ENCODE measurements around the gene ZMYND12.
"Not testable (repeated sequence)": the region's sequence is repeated elsewhere in the genome, so short reads cannot be mapped to it uniquely, and the experiment has no call there.

Gene ZMYND12

GRCh38 chr1:42456010-42456753 is at the start of gene ZMYND12, which contains the start of gene PPCS:
ZMYND12 (minus strand) TSS chr1:42456022; CDS start chr1:42455997, 25 bp downstream.
PPCS (plus strand) TSS chr1:42456543; CDS start chr1:42456566, 23 bp downstream.
- DNase-seq = peak; percentile 91

GRCh38 chr1:42504535-42505128 is 48.8 kb upstream of the ZMYND12 start:
- no peak for DNase-seq

GRCh38 chr1:42502031-42502430 is 46.2 kb upstream of the ZMYND12 start:
- not testable (repeated sequence) for DNase-seq

GRCh38 chr1:42490237-42490636 is 34.4 kb upstream of the ZMYND12 start:
- DNase-seq = no peak

GRCh38 chr1:42484382-42484781 is 28.6 kb upstream of the ZMYND12 start:
- DNase-seq = no peak

GRCh38 chr1:42482635-42483153 is 26.9 kb upstream of the ZMYND12 start:
- no peak for DNase-seq

GRCh38 chr1:42480921-42481320 is 25.1 kb upstream of the ZMYND12 start:
- no peak for DNase-seq

- no peak for DNase-seq
Observed at GRCh38 chr1:42479621-42480020, 23.8 kb upstream of the ZMYND12 start.

GRCh38 chr1:42477775-42478174 is 22.0 kb upstream of the ZMYND12 start:
- DNase-seq = no peak

GRCh38 chr1:42477354-42477753 is 21.5 kb upstream of the ZMYND12 start:
- not testable (repeated sequence) for DNase-seq

GRCh38 chr1:42476605-42477004 is 20.8 kb upstream of the ZMYND12 start:
- no peak for DNase-seq

- DNase-seq = peak; percentile 5
Observed at GRCh38 chr1:42469727-42470126, 13.9 kb upstream of the ZMYND12 start.

GRCh38 chr1:42466030-42466429 is 10.2 kb upstream of the ZMYND12 start:
- DNase-seq = no peak

- DNase-seq = no peak
Observed at GRCh38 chr1:42463921-42464320, 8.1 kb upstream of the ZMYND12 start.

GRCh38 chr1:42462828-42463763 is 7.3 kb upstream of the ZMYND12 start, which contains the start of gene CCDC30:
CCDC30 (plus strand) TSS chr1:42463286; CDS start chr1:42480552, 17,266 bp downstream.
- DNase-seq = peak; percentile 98

- DNase-seq = no peak
Observed at GRCh38 chr1:42461196-42461595, 5.4 kb upstream of the ZMYND12 start.

- DNase-seq = peak; percentile 72
Observed at GRCh38 chr1:42456754-42457089, 900 bp upstream of the ZMYND12 start.

GRCh38 chr1:42454403-42454802 is 1.4 kb downstream of the ZMYND12 start:
- DNase-seq = no peak

GRCh38 chr1:42453386-42453785 is 2.4 kb downstream of the ZMYND12 start:
- no peak for DNase-seq

- peak; percentile 59 for DNase-seq
Observed at GRCh38 chr1:42450061-42450460, 5.8 kb downstream of the ZMYND12 start.

GRCh38 chr1:42449256-42449655 is 6.6 kb downstream of the ZMYND12 start:
- no peak for DNase-seq

GRCh38 chr1:42442662-42443061 is 13.2 kb downstream of the ZMYND12 start:
- DNase-seq = no peak

- DNase-seq = no peak
Observed at GRCh38 chr1:42439940-42440339, 15.9 kb downstream of the ZMYND12 start.

Measured in activated CD4-positive, alpha-beta T cell treated with anti-CD3 and anti-CD28 coated beads, Interleukin-2, amount 50 U/mL, for 16 hours (primary cell).